ENCODE results near the gene KCNN1.

GRCh38 chr19:18041054-18041453 is 74.1 kb downstream of the KCNN1 start:
- TF ChIP-seq, protein P1, sequence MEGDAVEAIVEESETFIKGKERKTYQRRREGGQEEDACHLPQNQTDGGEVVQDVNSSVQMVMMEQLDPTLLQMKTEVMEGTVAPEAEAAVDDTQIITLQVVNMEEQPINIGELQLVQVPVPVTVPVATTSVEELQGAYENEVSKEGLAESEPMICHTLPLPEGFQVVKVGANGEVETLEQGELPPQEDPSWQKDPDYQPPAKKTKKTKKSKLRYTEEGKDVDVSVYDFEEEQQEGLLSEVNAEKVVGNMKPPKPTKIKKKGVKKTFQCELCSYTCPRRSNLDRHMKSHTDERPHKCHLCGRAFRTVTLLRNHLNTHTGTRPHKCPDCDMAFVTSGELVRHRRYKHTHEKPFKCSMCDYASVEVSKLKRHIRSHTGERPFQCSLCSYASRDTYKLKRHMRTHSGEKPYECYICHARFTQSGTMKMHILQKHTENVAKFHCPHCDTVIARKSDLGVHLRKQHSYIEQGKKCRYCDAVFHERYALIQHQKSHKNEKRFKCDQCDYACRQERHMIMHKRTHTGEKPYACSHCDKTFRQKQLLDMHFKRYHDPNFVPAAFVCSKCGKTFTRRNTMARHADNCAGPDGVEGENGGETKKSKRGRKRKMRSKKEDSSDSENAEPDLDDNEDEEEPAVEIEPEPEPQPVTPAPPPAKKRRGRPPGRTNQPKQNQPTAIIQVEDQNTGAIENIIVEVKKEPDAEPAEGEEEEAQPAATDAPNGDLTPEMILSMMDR (IDR thresholded peaks at IDR 0.05), result no peak
- TF ChIP-seq POLR2A (IDR thresholded peaks at IDR 0.05), result no peak

Data from testis (tissue), 2 donors.